SK-N-SH treated with all-trans-retinoic acid at 6 μM for 48 hours (cell line): ENCODE measurements around the gene STARD13.

Source experiments
- CSDC2 ChIP-seq: fragments of 250-450 bp; sonication (Bioruptor Pico); IDR thresholded peaks from 2 replicates; pipeline ENCODE4 v1.5.0; 2020; ENCODE audit warnings: mild to moderate bottlenecking, moderate library complexity
- ESRRG ChIP-seq: fragments of 250-450 bp; sonication (Bioruptor Pico); IDR thresholded peaks from 2 replicates; pipeline ENCODE4 v1.6.1; 2021; ENCODE audit warnings: mild to moderate bottlenecking
- PATZ1 ChIP-seq: fragments of 250-450 bp; sonication (Bioruptor Pico); IDR thresholded peaks from 2 replicates; pipeline ENCODE4 v1.8.0; 2020; ENCODE audit warnings: mild to moderate bottlenecking, moderate library complexity, borderline replicate concordance
- PPARA ChIP-seq: fragments of 250-450 bp; sonication (Bioruptor Pico); IDR thresholded peaks from 2 replicates; pipeline ENCODE4 v1.5.0; 2020; ENCODE audit warnings: mild to moderate bottlenecking, borderline replicate concordance
- SNAI2 ChIP-seq: fragments of 250-450 bp; sonication (Bioruptor Pico); IDR thresholded peaks from 2 replicates; pipeline ENCODE4 v1.5.0; 2020; ENCODE audit warnings: mild to moderate bottlenecking, moderate library complexity
- ZFP30 ChIP-seq: fragments of 450-650 bp; formaldehyde crosslinking; IDR thresholded peaks from 2 replicates; pipeline ENCODE4 v1.5.0; 2022; ENCODE audit warnings: mild to moderate bottlenecking, moderate library complexity

GRCh38 chr13:33137721-33138120, 147.8 kb downstream of the STARD13 start:
- TF ChIP-seq PPARA (CRISPR knock-in tag) (no peak), ESRRG (CRISPR knock-in tag) (no peak), SNAI2 (CRISPR knock-in tag) (no peak), PATZ1 (no peak), CSDC2 (CRISPR knock-in tag) (no peak), ZFP30 (CRISPR knock-in tag) (no peak)
